ENCODE data around the gene CPED1.
"Not testable (repeated sequence)": the region's sequence is repeated elsewhere in the genome, so short reads cannot be mapped to it uniquely, and the experiment has no call there.

CPED1 gene

GRCh38 chr7:120960714-120961113, 27.8 kb upstream of the CPED1 start:
- Mint-ChIP-seq H3K27ac (no peak overlapping the region), H3K9me3 (no peaks in the 10 kb centered on the region), H3K27me3 (no peaks in the 10 kb centered on the region), H3K36me3 (ENCODE audit: low read depth) (peaks cover 60% of the 10 kb centered on the region), H3K4me3 (no peak overlapping the region), H3K4me1 (ENCODE audit: low read depth) (peaks cover 13% of the 10 kb centered on the region)

- Mint-ChIP-seq H3K4me1 (ENCODE audit: low read depth) (peaks cover 9% of the 10 kb centered on the region), H3K27ac (no peak overlapping the region), H3K9me3 (no peaks in the 10 kb centered on the region), H3K36me3 (ENCODE audit: low read depth) (peaks cover 63% of the 10 kb centered on the region), H3K4me3 (no peak overlapping the region), H3K27me3 (no peaks in the 10 kb centered on the region)
Observed at GRCh38 chr7:120961638-120962173, 26.8 kb upstream of the CPED1 start.

- no peak overlapping the region for H3K27ac Mint-ChIP-seq
- no peaks in the 10 kb centered on the region for H3K9me3 Mint-ChIP-seq
- peaks cover 9% of the 10 kb centered on the region for H3K4me1 Mint-ChIP-seq (ENCODE audit: low read depth)
- no peaks in the 10 kb centered on the region for H3K27me3 Mint-ChIP-seq
- no peak overlapping the region for H3K4me3 Mint-ChIP-seq
- peaks cover 64% of the 10 kb centered on the region for H3K36me3 Mint-ChIP-seq (ENCODE audit: low read depth)
Observed at GRCh38 chr7:120964088-120964487, 24.4 kb upstream of the CPED1 start.

- Mint-ChIP-seq H3K36me3 (ENCODE audit: low read depth) (peaks cover 60% of the 10 kb centered on the region), H3K27ac (no peak overlapping the region), H3K9me3 (no peaks in the 10 kb centered on the region)
Observed at GRCh38 chr7:120966961-120967360, 21.6 kb upstream of the CPED1 start.

GRCh38 chr7:120973849-120974248, 14.7 kb upstream of the CPED1 start:
- Mint-ChIP-seq H3K27ac (no peak overlapping the region), H3K4me3 (no peak overlapping the region), H3K4me1 (ENCODE audit: low read depth) (no peaks in the 10 kb centered on the region), H3K9me3 (no peaks in the 10 kb centered on the region), H3K27me3 (no peaks in the 10 kb centered on the region), H3K36me3 (ENCODE audit: low read depth) (peaks cover 55% of the 10 kb centered on the region)

More at GRCh38 chr7:120966961-120967360, 21.6 kb upstream of the CPED1 start:
- H3K27me3 Mint-ChIP-seq: no peaks in the 10 kb centered on the region
- peaks cover under 1% of the 10 kb centered on the region for H3K4me1 Mint-ChIP-seq (ENCODE audit: low read depth)
- H3K4me3 Mint-ChIP-seq: no peak overlapping the region

GRCh38 chr7:120979765-120980499, 8.6 kb upstream of the CPED1 start:
- Mint-ChIP-seq H3K4me1 (ENCODE audit: low read depth) (peaks cover 5% of the 10 kb centered on the region), H3K27me3 (no peaks in the 10 kb centered on the region), H3K27ac (no peak overlapping the region), H3K4me3 (no peak overlapping the region), H3K9me3 (no peaks in the 10 kb centered on the region), H3K36me3 (ENCODE audit: low read depth) (peaks cover 10% of the 10 kb centered on the region)

- Mint-ChIP-seq H3K4me3 (no peak overlapping the region), H3K27me3 (no peaks in the 10 kb centered on the region), H3K27ac (no peak overlapping the region), H3K4me1 (ENCODE audit: low read depth) (peaks cover 5% of the 10 kb centered on the region), H3K36me3 (ENCODE audit: low read depth) (peaks cover 5% of the 10 kb centered on the region), H3K9me3 (no peaks in the 10 kb centered on the region)
Observed at GRCh38 chr7:120981117-120981516, 7.4 kb upstream of the CPED1 start.

- Mint-ChIP-seq H3K4me1 (ENCODE audit: low read depth) (peaks cover 5% of the 10 kb centered on the region), H3K27me3 (peaks cover 8% of the 10 kb centered on the region), H3K27ac (no peak overlapping the region), H3K9me3 (no peaks in the 10 kb centered on the region), H3K36me3 (ENCODE audit: low read depth) (peaks cover 1% of the 10 kb centered on the region), H3K4me3 (no peak overlapping the region)
Observed at GRCh38 chr7:120981888-120982615, 6.5 kb upstream of the CPED1 start.

GRCh38 chr7:120983592-120983991, 4.9 kb upstream of the CPED1 start:
- H3K4me3 Mint-ChIP-seq; H3K27ac Mint-ChIP-seq; H3K36me3 Mint-ChIP-seq (ENCODE audit: low read depth); H3K9me3 Mint-ChIP-seq: not testable (repeated sequence)
- H3K27me3 Mint-ChIP-seq: peaks cover 23% of the 10 kb centered on the region
- peaks cover 13% of the 10 kb centered on the region for H3K4me1 Mint-ChIP-seq (ENCODE audit: low read depth)

GRCh38 chr7:120984406-120984805, 4.1 kb upstream of the CPED1 start:
- H3K27me3 Mint-ChIP-seq: peaks cover 31% of the 10 kb centered on the region
- no peak overlapping the region for H3K4me3 Mint-ChIP-seq
- no peak overlapping the region for H3K27ac Mint-ChIP-seq
- H3K9me3 Mint-ChIP-seq: no peaks in the 10 kb centered on the region
- no peaks in the 10 kb centered on the region for H3K36me3 Mint-ChIP-seq (ENCODE audit: low read depth)
- H3K4me1 Mint-ChIP-seq (ENCODE audit: low read depth): peaks cover 22% of the 10 kb centered on the region

GRCh38 chr7:120985130-120985758, 3.3 kb upstream of the CPED1 start:
- Mint-ChIP-seq H3K4me3 (no peak overlapping the region), H3K27ac (no peak overlapping the region), H3K9me3 (no peaks in the 10 kb centered on the region), H3K36me3 (ENCODE audit: low read depth) (no peaks in the 10 kb centered on the region), H3K27me3 (peaks cover 40% of the 10 kb centered on the region), H3K4me1 (ENCODE audit: low read depth) (peaks cover 24% of the 10 kb centered on the region)

- no peak overlapping the region for H3K4me3 Mint-ChIP-seq
- H3K27ac Mint-ChIP-seq: no peak overlapping the region
- peaks cover 46% of the 10 kb centered on the region for H3K27me3 Mint-ChIP-seq
- no peaks in the 10 kb centered on the region for H3K36me3 Mint-ChIP-seq (ENCODE audit: low read depth)
- no peaks in the 10 kb centered on the region for H3K9me3 Mint-ChIP-seq
- peaks cover 24% of the 10 kb centered on the region for H3K4me1 Mint-ChIP-seq (ENCODE audit: low read depth)
Observed at GRCh38 chr7:120985839-120986238, 2.7 kb upstream of the CPED1 start.

GRCh38 chr7:120986650-120987049, 1.9 kb upstream of the CPED1 start:
- Mint-ChIP-seq H3K4me1 (ENCODE audit: low read depth) (peaks cover 24% of the 10 kb centered on the region), H3K27ac (no peak overlapping the region), H3K4me3 (no peak overlapping the region), H3K27me3 (peaks cover 51% of the 10 kb centered on the region), H3K9me3 (no peaks in the 10 kb centered on the region), H3K36me3 (ENCODE audit: low read depth) (no peaks in the 10 kb centered on the region)

GRCh38 chr7:120987280-120987679, 1.2 kb upstream of the CPED1 start:
- Mint-ChIP-seq H3K4me3 (no peak overlapping the region), H3K27ac (no peak overlapping the region), H3K27me3 (peaks cover 55% of the 10 kb centered on the region), H3K36me3 (ENCODE audit: low read depth) (no peaks in the 10 kb centered on the region), H3K4me1 (ENCODE audit: low read depth) (peaks cover 19% of the 10 kb centered on the region), H3K9me3 (no peaks in the 10 kb centered on the region)

Measured in stimulated activated naive CD8-positive, alpha-beta T cell treated with anti-CD3 and anti-CD28 coated beads, Interleukin-15, Interleukin-2, amounts not matched to agents 100 ng/mL and 50 ng/mL, for 24 hours (primary cell).